Measurements from ENCODE around the gene RANGRF. TPM values are rescaled to one million over a fixed set of nuclear protein-coding genes. Genes with fewer than 3 reads are reported as not detected.

Gene RANGRF
- total and polyA plus RNA-seq, 4 donors, result 6.9 to 19.9 (median 8.9) TPM

GRCh38 chr17:8337802-8338752 is 49.6 kb downstream of the RANGRF start:
- H3K4me1 ChIP-seq (ENCODE audit: control insufficient read depth in 4 of 4, insufficient read depth in 4 of 4, low read length in 3 of 4), result no peaks in the 10 kb centered on the region
- no peaks in the 10 kb centered on the region for H3K36me3 ChIP-seq (ENCODE audit: control insufficient read depth in 4 of 4, insufficient read depth in 3 of 4, low read depth in 1 of 4, low read length in 3 of 4)
- TF ChIP-seq NR2F2 (IDR thresholded peaks at IDR 0.05) (no peak), RXRA (IDR thresholded peaks at IDR 0.05) (no peak), FOXA2 (IDR thresholded peaks at IDR 0.05) (no peak), RAD21 (IDR thresholded peaks at IDR 0.05) (no peak), REST (IDR thresholded peaks at IDR 0.05) (no peak), MAX (IDR thresholded peaks at IDR 0.05) (no peak), GABPA (IDR thresholded peaks at IDR 0.05 in 1 of 2, conservative IDR thresholded peaks at IDR 0.05 in 1 of 2) (no peak), YY1 (IDR thresholded peaks at IDR 0.05) (no peak), JUND (IDR thresholded peaks at IDR 0.05) (no peak), FOXA1 (IDR thresholded peaks at IDR 0.05) (no peak), EGR1 (IDR thresholded peaks at IDR 0.05; ENCODE audit: low read depth in 2 of 2) (no peak), CTCF (IDR thresholded peaks at IDR 0.05; ENCODE audit: low read depth, low read length, missing input control) (no peak), TAF1 (conservative IDR thresholded peaks at IDR 0.05) (no peak), HNF4G (IDR thresholded peaks at IDR 0.05) (no peak), ATF3 (IDR thresholded peaks at IDR 0.05) (no peak), HNF4A (conservative IDR thresholded peaks at IDR 0.05) (no peak)
- no peak overlapping the region for H3K27ac ChIP-seq (ENCODE audit: low read depth in 1 of 2, low read length in 2 of 2)
- no peak for DNase-seq (ENCODE audit: low spot score)
- H3K4me3 ChIP-seq (ENCODE audit: low read depth in 1 of 3, low read length in 3 of 3), result no peak overlapping the region
- H3K9ac ChIP-seq (ENCODE audit: low read depth in 1 of 2, low read length in 2 of 2), result no peak overlapping the region
- 43% methylated on average over 11 of the region's 11 CpGs for WGBS
- H3K9me3 ChIP-seq (ENCODE audit: control insufficient read depth in 4 of 4, low read length in 3 of 4), result no peaks in the 10 kb centered on the region
- no peaks in the 10 kb centered on the region for H3K27me3 ChIP-seq (ENCODE audit: control insufficient read depth in 4 of 4, insufficient read depth in 4 of 4, low read length in 3 of 4)

GRCh38 chr17:8338753-8339140 is 50.3 kb downstream of the RANGRF start:
- Histone ChIP-seq H3K4me3 (ENCODE audit: low read depth in 1 of 3, low read length in 3 of 3) (no peak overlapping the region), H3K4me1 (ENCODE audit: control insufficient read depth in 4 of 4, insufficient read depth in 4 of 4, low read length in 3 of 4) (no peaks in the 10 kb centered on the region), H3K9me3 (ENCODE audit: control insufficient read depth in 4 of 4, low read length in 3 of 4) (no peaks in the 10 kb centered on the region), H3K27ac (ENCODE audit: low read depth in 1 of 2, low read length in 2 of 2) (no peak overlapping the region), H3K36me3 (ENCODE audit: control insufficient read depth in 4 of 4, insufficient read depth in 3 of 4, low read depth in 1 of 4, low read length in 3 of 4) (no peaks in the 10 kb centered on the region), H3K27me3 (ENCODE audit: control insufficient read depth in 4 of 4, insufficient read depth in 4 of 4, low read length in 3 of 4) (no peaks in the 10 kb centered on the region), H3K9ac (ENCODE audit: low read depth in 1 of 2, low read length in 2 of 2) (no peak overlapping the region)
- no peak for TF ChIP-seq JUND (IDR thresholded peaks at IDR 0.05)
- TF ChIP-seq SP1 (IDR thresholded peaks at IDR 0.05), result no peak
- TF ChIP-seq HNF4G (IDR thresholded peaks at IDR 0.05), result no peak
- no peak for TF ChIP-seq HNF4A (conservative IDR thresholded peaks at IDR 0.05)
- no peak for TF ChIP-seq RAD21 (IDR thresholded peaks at IDR 0.05)
- no peak for TF ChIP-seq MAX (IDR thresholded peaks at IDR 0.05)
- TF ChIP-seq EGR1 (IDR thresholded peaks at IDR 0.05; ENCODE audit: low read depth in 2 of 2), result no peak
- no peak for TF ChIP-seq YY1 (IDR thresholded peaks at IDR 0.05)
- TF ChIP-seq FOXA2 (IDR thresholded peaks at IDR 0.05), result no peak
- DNase-seq (ENCODE audit: low spot score), result no peak
- WGBS, result 85% methylated on average over 5 of the region's 5 CpGs

Measured in liver (tissue), 9 donors.